NCI-H446 (cell line): ENCODE measurements around the gene SULT1A2.
"Not testable (repeated sequence)": the region's sequence is repeated elsewhere in the genome, so short reads cannot be mapped to it uniquely, and the experiment has no call there.

Source experiments
- DNase-seq, 2 experiments: peaks; one replicate each; lab custom pipeline; 2025; lab: John Stamatoyannopoulos, UW

The SULT1A2 gene

GRCh38 chr16:28596840-28597691, at the start of gene SULT1A2:
Gene SULT1A2, minus strand, starts transcription at chr16:28597050. Its CDS starts 1,120 bp downstream, at chr16:28595930.
- DNase-seq: no peak

GRCh38 chr16:28639959-28640358, 43.1 kb upstream of the SULT1A2 start:
- not testable (repeated sequence) for DNase-seq

- not testable (repeated sequence) for DNase-seq
Measured at GRCh38 chr16:28638359-28638758, 41.5 kb upstream of the SULT1A2 start.

GRCh38 chr16:28637765-28638164, 40.9 kb upstream of the SULT1A2 start, which contains the start of gene NPIPB8:
Gene NPIPB8, plus strand, starts transcription at chr16:28638065. Its CDS starts 296 bp downstream, at chr16:28638361.
- DNase-seq: not testable (repeated sequence)

GRCh38 chr16:28636093-28636823, 39.4 kb upstream of the SULT1A2 start:
- not testable (repeated sequence) for DNase-seq

- not testable (repeated sequence) for DNase-seq
Measured at GRCh38 chr16:28630905-28631304, 34.1 kb upstream of the SULT1A2 start.

GRCh38 chr16:28623172-28623711, 26.4 kb upstream of the SULT1A2 start:
- no peak for DNase-seq

GRCh38 chr16:28622532-28623171, 25.8 kb upstream of the SULT1A2 start:
- not testable (repeated sequence) for DNase-seq

GRCh38 chr16:28621481-28622155, 24.8 kb upstream of the SULT1A2 start:
- no peak for DNase-seq

GRCh38 chr16:28620316-28620715, 23.5 kb upstream of the SULT1A2 start:
- not testable (repeated sequence) for DNase-seq

- no peak for DNase-seq
Measured at GRCh38 chr16:28617874-28618273, 21.0 kb upstream of the SULT1A2 start.

GRCh38 chr16:28616636-28617035, 19.8 kb upstream of the SULT1A2 start:
- DNase-seq: no peak

- not testable (repeated sequence) for DNase-seq
Measured at GRCh38 chr16:28616224-28616577, 19.4 kb upstream of the SULT1A2 start.

GRCh38 chr16:28615486-28616223, 18.8 kb upstream of the SULT1A2 start:
- peak in 1 of 2 experiments; percentile 40 for DNase-seq

GRCh38 chr16:28614561-28614960, 17.7 kb upstream of the SULT1A2 start:
- DNase-seq: not testable (repeated sequence)

GRCh38 chr16:28613912-28614311, 17.1 kb upstream of the SULT1A2 start:
- not testable (repeated sequence) for DNase-seq

GRCh38 chr16:28612359-28613280, 15.8 kb upstream of the SULT1A2 start:
- DNase-seq: not testable (repeated sequence)

GRCh38 chr16:28610595-28611191, 13.8 kb upstream of the SULT1A2 start:
- no peak for DNase-seq
